ENCODE measurements around the gene ST6GALNAC6.
A peak's percentile ranks its signal among the peaks of the same experiment; 100 is the strongest.

ST6GALNAC6 gene

DNA sequence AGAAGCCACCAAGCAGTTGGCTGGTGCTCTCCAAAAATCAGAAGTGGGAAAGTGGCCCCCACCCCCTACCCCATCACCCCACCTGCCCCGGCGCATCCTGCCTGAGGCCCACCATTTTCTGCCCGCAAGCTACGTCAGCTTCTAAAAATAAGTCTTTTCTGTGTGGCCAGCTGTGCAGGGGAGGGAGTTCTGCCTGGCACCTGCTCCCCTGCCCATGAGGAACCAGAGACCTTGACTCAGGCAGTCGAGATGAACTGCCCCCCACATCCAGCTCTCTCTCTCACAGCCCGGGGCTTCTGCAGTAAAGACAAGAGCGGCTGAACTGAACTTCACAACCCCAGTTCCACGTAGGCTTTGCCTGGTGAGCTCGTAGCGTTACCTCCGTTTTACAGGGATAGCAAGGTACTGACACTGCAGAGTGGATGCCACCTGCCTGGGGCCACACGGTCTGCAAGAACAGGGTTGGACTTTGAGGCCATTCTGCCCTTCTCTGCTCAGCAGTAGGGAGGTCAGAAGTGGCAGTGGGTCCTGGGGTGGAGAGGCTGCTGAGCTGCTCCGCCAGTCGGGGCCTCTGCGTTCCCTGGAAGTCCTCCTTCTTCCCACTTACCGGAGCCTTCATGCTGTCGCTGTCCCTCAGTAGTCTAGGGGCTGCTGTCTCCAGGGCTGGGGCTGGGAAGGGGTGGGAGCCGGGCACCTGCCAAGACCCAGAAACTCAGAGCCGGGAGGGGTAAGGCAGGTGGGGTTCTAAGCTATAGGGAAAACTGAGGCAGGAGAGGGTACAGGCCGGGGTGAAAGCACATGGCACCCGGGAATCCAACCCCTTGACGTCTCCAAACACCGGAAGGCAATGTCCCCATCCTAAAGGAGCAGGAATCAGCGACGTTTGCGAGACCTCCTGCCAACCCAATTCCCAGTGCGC is 16.7 kb upstream of the ST6GALNAC6 start:
- DNase-seq, result peak; percentile 84

DNA sequence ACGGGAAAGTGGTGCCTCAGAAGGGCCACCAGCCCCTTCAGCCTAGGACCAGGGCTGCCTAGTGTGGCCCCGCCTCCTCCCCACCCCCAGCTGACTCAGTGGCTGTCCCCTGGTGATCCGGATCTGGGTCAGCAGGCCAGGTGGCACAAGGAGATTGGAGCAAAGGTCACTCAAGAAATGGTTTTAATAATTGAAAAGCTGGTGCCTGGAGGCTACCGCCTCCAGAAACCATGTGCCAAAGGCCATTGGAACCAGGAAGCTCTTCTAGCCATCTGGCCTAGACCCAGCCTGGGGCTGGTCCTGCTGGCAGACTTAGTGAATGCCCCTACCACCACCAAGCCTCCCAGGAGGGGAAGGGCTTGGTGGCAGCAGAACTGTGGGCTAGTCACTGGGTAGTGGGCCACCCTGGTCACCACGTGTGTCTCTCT is 15.9 kb upstream of the ST6GALNAC6 start:
- no peak for DNase-seq

DNA sequence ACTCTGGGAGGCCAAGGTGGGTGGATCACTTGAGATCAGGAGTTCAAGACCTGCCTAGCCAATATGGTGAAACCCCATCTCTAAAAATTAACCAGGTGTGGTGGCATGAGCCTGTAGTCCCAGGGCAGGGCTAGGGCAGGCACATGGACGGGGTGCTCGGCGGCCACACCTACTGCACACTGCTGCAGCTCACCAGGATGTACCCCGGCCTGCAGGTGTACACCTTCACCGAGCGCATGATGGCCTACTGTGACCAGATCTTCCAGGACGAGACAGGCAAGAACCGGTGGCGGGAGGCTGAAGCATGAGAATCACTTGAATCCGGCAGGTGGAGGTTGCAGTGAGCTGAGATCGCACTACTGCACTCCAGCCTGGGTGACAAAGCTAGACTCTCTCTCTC is 14.3 kb upstream of the ST6GALNAC6 start:
- DNase-seq, result no peak

DNA sequence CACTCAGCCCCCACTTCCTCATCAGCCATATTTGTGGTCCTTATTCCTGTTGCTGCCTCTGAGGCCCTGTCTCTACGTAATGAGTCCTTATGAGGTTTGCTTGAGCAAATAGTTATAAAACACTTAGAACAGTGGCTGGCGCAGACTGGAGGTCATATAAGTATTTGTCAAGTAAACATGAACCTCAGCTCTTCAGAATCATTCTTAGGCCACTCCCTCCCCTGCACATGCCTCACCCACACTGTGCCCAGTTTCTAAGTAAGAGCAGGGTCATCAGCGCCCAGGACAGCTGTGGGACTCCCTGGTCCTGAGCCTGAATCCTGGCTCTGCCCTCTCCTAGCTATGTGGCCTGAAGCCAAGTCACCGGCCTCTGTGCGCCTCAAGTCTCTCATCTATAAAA is 13.5 kb upstream of the ST6GALNAC6 start:
- DNase-seq, result no peak

DNA sequence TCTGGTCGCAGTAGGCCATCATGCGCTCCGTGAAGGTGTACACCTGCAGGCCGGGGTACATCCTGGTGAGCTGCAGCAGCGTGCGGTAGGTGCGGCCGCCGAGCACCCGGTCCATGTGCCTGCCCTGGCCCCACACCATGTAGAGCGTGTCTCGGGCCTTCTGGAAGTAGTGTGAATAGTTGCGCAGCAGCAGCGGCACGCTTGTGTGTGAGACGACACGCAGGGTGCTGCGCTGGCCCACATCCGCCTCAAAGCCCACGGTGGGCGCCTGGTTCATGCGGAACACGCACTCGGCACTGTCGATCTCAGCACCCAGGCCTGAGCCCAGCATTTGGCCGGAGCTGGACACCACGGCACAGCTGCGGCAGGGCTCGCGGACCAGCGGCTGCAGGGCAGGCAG is 12.9 kb upstream of the ST6GALNAC6 start:
- no peak for DNase-seq

DNA sequence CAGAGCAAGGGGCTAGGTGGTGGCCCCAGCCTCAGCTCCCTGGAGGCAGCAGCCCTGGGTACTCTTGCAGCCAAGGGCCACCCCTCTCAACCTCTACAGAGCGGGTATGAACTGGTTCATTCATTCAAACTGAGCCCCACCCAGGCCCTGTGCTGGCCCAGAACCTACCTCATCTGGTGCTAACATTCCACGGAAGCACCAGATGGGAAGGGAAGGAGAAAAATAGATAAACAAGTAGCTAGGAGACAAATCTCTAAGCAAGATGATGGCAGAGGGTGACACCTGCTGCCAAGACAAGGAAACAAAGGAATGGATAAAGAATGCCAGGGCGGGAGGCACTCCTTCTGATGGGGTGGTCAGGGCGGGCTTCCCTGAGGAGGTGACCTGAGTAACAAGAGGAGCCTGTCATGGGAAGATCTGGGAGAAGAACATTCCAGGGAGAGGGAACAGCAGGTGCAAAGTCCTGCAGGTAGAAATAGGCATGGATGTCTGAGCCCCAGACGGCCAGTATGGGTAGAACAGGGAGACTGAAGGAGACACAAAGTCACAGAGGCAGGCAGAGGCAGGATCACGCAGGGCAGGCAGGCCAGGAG is 11.3 kb upstream of the ST6GALNAC6 start:
- no peak for DNase-seq

DNA sequence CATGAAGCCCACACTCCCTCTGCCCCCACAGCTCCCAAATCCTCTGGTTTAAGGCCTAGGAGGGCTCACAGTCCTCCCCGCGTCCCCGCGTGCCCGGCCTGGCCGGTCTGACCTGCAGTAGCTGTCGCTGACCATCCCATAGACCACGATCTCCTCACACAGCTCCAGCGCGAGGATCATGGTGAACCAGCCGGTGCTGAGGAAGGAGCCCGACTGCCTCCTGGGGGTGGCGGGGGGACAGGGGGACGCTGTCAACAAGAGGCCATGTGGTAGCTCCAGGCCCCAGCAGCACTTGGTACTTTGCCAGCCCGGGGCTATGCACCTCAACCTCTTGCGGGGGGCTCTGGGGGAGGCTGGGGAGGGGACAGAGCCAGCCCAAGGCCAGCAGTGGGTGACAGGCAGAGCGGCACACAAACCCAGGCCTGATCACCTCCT is 10.5 kb upstream of the ST6GALNAC6 start:
- DNase-seq, result no peak

DNA sequence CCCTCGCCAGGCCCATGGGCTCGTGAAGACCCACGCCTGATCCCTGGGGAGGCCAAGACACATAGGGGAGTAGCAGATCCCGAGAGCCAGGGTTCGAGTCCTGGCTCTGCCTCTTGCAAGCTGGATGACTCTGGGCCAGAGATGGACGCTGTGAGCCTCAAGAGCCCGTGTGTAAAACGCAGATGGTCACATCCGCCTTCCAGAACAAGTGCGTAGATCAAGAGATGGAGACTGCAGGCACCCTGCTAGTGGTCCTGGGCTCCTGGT is 9.2 kb upstream of the ST6GALNAC6 start:
- no peak for DNase-seq

DNA sequence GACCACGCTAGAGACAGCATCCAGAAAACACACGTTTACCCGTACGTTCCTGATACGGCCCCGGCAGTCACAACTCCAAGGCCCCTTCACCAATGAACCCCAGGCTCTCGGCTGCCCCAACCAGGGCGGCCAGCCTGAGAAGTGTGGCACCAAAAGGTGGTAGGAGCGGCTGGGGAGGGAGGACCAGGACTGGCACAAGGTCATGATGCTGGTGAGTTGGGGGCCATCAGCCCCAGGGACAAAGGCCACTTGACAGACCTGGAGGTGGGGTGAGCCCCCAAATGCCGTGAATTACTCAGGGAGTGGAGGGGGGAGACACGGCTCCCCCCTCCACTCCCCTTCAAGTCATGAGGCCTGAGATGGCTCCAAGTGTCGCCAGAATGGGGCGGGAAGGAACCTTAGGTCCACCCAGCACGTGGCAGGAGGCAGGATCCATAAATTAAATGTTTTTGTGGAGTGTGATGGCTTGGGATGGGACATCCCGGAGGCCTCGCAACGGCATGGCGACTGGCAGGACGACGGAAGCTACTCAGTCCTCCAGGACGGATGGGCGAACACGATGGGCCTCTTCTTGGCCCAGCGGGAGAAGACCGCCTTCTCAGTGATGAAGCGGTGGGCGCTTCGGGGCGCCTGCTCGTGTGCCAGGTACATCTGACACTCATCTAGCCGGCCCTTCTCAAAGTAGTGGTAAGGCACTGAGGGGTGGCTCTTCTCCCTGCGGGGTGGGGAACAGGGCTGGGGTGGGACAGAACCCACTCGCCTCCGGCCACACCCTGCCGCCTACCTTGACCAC is 8.7 kb upstream of the ST6GALNAC6 start:
- no peak for DNase-seq

DNA sequence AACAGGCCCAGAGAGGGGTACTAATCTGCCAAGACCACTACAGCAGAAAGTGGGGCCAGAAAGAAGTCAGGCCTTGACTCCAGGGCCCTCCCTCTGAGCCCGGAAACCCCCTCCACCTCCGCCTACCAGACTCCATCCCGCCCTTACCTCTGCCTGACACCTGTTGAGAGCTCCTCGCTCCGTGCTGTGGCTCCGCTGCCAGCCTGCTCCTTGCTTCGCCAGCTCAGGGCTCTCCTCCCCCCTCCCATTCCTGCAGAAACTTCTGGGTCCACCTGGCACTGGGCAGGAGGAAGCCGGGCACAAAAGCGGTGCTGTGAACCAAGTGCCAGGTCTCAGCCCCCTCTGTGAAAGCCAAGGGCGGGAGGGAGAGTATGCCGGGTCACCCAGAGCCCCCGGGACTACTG is 6.4 kb upstream of the ST6GALNAC6 start:
- peak; percentile 84 for DNase-seq

DNA sequence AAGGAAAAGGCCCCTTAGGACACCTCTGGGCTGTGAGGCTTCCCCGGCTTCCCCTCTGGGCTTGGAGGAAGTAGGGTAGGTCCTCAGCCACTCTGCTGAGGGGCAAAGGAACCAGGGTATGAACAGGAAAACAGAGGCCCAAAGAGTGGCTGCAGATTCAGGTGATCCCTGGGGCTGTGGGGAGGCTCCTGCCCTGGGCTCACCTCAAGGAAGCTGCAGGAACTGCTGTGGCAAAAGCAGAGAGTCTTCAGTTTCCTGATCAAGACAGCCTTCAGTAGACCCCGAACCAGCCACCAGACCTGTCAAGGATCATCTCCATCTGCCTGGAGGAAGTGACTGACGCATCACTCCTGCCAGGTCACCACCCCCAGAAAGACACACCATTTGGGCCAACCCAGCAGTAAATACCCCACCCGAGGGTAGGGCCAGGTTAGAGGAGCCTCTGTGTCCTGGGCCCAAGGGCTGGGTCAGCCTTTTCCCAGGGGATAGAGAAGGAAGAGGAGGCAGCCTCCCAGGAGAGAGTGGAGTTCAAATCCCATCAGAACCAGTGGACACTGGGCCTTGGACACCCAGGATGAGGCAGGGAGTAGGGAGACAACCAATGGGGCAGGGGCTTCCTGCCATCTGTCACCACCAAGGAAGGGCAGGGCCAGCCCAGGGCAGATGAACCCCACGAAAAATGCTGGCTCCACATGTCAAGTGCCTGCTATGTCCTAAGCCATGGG is 5.8 kb upstream of the ST6GALNAC6 start:
- DNase-seq, result peak; percentile 81

DNA sequence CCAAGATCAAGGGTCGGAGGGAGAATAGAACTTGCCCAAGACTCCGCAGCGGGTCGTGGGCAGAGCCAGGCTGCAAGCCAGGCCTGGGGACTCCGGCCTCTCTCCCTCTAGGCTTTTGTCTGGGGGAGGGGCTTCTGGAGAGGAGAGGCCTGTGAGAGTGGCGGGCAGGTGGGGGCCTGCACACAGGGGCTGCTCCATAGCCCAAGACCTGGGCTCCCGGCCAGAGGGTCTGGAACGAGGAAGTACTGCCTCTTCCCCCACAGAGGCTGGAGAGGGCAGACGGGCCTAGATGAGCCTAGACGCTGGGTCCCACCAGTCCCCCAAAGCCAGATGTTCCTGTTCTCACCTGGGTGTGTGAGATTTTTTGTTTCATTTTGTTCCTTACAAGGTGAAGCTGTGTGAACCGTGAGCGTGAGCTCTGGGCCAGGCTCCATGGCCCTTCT is 5.2 kb upstream of the ST6GALNAC6 start:
- DNase-seq, result no peak

DNA sequence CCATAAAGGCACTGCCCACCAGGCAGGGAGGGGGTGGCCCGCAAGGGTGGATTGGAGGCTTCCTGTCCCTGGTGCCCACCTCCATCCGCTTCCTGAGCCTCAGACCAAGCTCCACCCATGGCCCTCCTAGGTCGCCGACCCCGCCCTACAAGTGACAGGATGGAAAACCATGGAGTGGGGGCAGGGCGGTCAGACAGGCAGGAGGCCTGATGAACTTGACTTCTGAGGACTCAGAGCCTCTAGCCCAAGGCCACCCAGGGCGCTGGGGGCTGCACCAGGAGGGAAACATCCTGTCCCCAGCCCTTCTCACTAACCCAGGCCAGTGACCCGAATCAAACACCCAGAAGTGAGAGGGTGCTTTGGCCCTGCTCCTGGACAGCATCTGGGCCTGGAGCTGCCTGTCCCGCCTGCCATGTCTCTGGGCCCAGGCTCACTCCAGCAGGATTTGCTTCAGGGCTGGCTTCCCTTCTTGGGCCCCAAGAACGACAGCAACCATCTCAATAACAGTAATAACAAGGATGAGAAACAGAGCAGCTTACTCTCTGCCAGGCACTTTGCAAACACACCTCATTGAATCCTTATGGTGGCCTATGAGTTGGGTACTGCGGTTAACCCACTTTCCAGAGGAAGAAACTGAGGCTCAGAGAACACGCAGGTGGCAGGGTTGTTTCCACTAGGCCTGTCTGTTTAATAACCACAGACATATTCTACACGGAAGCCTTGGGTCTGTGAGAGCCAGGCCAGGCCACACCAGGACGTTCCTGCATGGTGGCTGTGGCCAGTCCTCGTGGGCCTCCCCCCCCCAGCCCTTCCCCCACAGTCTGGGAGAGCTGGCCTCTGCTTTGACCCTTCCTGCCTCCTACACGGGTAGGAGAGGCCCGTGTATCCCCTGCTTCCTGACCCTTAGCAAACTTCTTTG is 4.4 kb upstream of the ST6GALNAC6 start:
- DNase-seq, result peak; percentile 69

DNA sequence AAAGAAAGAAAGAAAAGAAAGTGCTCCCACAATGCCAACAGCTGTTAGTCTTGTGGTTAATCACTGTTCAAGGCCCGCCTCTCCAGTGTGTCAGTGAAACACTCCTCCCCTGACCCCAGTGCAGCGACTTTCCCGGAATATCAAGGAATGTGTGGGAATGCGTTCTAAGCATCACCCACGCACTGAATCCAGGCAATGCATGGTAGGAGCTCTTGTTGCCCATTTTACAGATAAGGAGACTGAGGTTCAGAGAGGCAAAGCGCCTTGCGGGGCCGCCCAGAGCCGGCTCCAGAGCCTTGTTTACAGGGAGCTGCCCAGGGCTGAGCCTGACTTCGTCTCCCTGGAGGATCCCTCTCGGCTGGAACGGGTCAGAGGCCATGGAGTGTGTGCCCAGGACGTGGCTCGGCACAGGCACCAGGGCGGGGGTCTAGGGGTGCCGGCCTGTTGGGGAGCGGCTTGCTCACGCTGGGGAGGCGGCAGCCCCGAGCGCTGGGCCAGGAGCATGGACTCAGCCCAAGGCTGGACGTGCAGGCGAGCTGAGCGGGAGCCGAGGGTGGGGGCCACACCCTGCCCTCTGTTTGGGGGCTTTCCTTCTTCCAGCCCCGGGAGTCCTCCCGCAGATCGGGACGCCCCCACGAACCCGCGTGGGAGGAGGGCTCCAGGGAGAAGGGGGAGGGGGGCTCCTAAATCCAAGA is 823 bp downstream of the ST6GALNAC6 start:
- no peak for DNase-seq

DNA sequence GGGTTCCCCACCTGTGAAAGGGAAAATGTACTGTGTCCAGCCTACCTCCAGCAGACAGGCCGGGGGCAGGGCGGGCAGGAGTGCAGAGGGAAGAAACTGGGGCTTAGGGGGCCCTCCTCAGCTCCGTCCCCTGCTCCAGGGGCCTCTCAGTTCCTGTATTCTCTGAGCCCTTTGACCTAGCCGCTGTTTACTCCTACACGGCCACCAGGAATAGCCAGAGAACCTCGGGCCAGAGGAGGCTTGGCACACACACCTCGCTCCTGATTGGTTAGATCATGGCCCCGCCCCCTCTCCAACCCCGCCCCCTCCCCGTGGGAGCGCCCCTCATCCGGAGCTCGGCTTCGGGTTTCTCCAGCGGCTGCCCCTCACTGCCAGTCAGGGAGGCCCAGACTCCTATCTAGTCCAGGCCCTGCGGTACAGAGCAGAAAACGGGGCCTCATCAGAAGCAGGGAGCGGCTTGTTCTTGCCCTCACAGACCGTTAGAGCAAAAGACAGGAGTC is 2.2 kb downstream of the ST6GALNAC6 start:
- peak; percentile 29 for DNase-seq

DNA sequence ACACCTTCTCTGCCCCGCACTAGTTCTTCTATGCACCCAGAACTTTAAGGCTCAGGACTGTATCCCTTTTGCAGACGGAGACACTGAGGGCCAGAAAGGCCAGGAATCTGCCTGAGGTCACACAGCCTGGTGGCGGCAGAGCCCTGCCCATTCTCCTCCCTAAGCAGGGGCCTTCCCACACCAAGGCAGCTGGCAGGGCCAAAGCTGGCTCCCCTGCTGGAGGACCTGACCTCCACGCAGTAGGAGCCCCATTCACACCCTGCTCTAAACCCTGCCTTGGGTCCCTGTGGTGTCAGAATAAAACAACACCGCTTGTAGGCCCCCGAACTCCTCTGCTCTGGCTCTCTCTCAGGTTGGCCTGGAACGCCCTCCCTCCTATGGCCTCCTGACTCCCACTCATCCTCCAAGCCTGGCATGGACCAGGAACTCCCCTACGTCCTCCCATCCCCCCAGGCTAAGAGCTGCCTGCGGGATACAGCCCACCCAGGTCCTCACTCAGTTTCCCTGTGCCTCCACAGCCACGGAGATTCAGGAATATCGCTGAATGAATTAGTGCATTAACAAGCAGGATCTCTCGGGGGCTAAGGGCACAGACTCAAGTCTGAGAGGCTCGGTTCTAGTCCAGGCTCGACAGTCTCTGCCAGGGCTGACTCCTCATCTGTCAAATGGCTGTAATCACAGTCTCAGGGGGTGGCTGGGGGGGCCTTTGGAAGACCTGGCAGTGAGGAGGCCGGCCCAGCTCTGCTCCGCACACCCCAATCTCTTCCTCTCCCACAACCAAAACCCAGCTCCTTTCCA is 2.8 kb downstream of the ST6GALNAC6 start:
- no peak for DNase-seq

DNA sequence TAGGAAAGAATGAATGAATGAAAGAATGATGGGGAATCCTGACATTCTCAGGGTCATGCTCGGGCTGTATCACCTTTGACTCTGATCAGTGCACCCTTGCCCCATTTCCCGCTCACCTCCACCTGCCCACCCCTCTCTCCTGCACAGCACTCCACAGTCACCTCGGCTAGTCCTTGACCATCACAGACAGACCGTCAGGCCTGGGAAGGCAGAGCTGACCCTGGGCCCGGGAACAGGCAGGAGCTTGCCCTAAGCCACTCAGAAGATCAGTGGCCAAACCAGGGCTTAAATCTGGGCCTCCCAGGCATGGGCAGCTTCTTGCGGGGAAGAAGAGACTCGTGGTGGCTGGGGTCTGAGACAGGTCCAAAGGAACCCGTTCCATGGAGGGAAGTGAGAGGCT is 3.6 kb downstream of the ST6GALNAC6 start:
- DNase-seq, result no peak

DNA sequence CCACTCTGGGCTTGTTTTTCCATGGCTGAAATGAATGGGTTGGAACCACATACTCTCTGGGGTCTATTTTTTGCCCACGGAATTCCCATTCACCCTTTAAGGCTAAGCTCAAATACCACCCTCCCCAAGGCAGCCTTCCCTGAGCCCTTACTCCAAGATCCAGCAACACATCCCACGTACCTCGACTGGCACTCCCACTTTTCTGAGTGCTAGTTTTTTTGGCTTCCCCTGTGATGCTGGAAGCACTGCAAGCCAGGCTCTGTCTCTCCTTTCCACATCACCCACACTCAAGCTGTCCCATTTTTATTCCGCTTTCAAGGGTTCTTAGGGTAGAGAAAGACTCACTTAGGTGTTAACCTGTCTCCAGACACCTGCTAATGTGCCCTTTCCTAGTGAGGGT is 6.0 kb downstream of the ST6GALNAC6 start:
- no peak for DNase-seq

DNA sequence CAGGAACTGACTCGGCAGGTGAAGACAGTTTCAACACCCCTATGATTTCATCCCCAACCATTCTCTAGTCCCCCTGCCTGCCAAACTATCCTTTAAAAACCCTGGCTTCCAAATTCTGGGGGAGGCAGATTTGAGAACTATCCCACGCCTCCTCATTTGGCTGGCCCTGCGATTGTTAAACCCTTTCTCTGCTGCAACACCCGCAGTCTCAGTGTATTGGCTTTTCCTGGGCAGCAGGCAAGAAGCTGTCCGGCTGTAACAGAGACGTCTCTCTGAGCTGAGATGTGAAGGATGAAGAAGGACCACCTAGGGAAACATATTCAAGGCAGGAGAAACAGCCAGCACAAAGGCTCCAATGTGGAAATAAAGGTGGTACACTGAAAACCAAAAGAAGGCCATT is 6.6 kb downstream of the ST6GALNAC6 start:
- DNase-seq, result no peak

DNA sequence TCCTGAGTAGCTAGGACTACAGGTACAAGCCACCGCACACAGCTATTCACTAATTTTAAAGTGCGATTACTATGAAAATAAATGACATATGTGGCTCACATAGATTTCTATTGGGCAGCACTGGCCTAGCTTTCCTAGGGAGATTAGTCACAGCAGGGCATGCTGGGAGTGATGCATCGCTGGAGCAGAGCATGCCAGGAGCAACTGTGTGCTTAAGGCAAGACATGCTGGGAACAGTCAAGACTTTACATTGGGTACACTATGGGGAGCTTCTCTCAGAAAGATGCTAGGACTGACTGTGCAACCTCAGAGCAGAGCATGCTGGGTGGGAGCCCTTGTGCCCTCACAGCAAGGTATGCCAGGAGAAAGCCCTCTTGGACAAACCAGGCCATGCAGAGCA is 9.3 kb downstream of the ST6GALNAC6 start:
- no peak for DNase-seq
